Uterus (tissue), 4 donors: Measurements from ENCODE around the gene CTCF. TPM values are rescaled to one million over a fixed set of nuclear protein-coding genes. Genes with fewer than 3 reads are reported as not detected.

Experiments used
- DNase-seq, 2 donors: peaks; one replicate each; pipeline ENCODE4 v3.0.0-alpha.2; 2019 to 2020
- H3K27ac ChIP-seq, 2 donors: fragments of 200-600 bp; sonication (generic); 1 replicate in 1 of 2; 2 replicates in 1 of 2; pipeline ENCODE4 v1.5.1; 2016 to 2018
- H3K27me3 ChIP-seq, 2 donors: fragments of 200-600 bp; sonication (generic); one replicate each; pipeline ENCODE4 v1.5.1; 2018 to 2019; ENCODE audit warnings: control low read depth in 1 of 2
- H3K36me3 ChIP-seq, 2 donors: fragments of 200-600 bp; sonication (generic); one replicate each; pipeline ENCODE4 v1.5.1; 2019; ENCODE audit warnings: control low read depth in 1 of 2
- H3K4me1 ChIP-seq, 2 donors: fragments of 200-600 bp; sonication (generic); one replicate each; pipeline ENCODE4 v1.5.1; 2018 to 2019; ENCODE audit warnings: control low read depth in 1 of 2
- H3K4me3 ChIP-seq, 2 donors: fragments of 200-600 bp; sonication (generic); 1 replicate in 1 of 2; 2 replicates in 1 of 2; pipeline ENCODE4 v1.5.1; 2018 to 2019; ENCODE audit warnings: mild to moderate bottlenecking in 1 of 2
- H3K9me3 ChIP-seq, 2 donors: fragments of 200-600 bp; sonication (generic); one replicate each; pipeline ENCODE4 v1.5.1; 2019; ENCODE audit warnings: control low read depth in 1 of 2
- CTCF ChIP-seq, 4 experiments: fragments of 200-600 bp in 2 of 4; fragments of 450-650 bp in 2 of 4; sonication (generic) in 2 of 4; IDR thresholded peaks; one replicate each; pipeline ENCODE4 v1.5.1; 2016 to 2019; ENCODE audit warnings: antibody characterized with exemption in 4 of 4, mild to moderate bottlenecking in 2 of 4, moderate library complexity in 1 of 4
- POLR2A ChIP-seq, 2 donors: fragments of 450-650 bp; IDR thresholded peaks; one replicate each; pipeline ENCODE4 v1.6.1; 2016; ENCODE audit warnings: antibody characterized with exemption in 2 of 2, mild to moderate bottlenecking in 1 of 2, moderate library complexity in 1 of 2
- intact Hi-C: fragments of 100-400 bp; cut with DNase I; formaldehyde crosslinking; loops from one replicate; pipeline ENCODE4 v1.15.1; 2023; ENCODE audit warnings: low total_unique reads
- total RNA-seq, 4 donors: library from RNA; depleted of rRNA in 3 of 4; stranded (reverse); fragments of >200 nt in 3 of 4; gene quantifications; one replicate each; pipeline versions ENCODE4 v1.1.0 to v1.2.4, GENCODE V29; 2014 to 2023
- donor health status: DM: yes; HTN: yes; CAD: no.

CTCF gene
- total RNA-seq, 4 donors from 2014 or later: 24.8 to 54.1 (median 43.7) TPM

- Histone ChIP-seq H3K4me1 (peaks cover 8 to 11% of the 10 kb centered on the region in 2 donors), H3K4me3 (peak overlapping the region; percentile 67 to 92), H3K27ac (peak overlapping the region; percentile 97 to 99), H3K27me3 (no peaks in the 10 kb centered on the region), H3K36me3 (no peaks in the 10 kb centered on the region), H3K9me3 (no peaks in the 10 kb centered on the region)
- intact Hi-C loops: no loop called here
- DNase-seq: peak in 1 of 2 donors; percentile 23
- no peak for TF ChIP-seq POLR2A (IDR thresholded peaks at IDR 0.05)
- TF ChIP-seq CTCF (IDR thresholded peaks at IDR 0.05): no peak
Measured at GRCh38 chr16:67561501-67561823, 864 bp upstream of the CTCF start.

- Histone ChIP-seq H3K27ac (peak overlapping the region; percentile 97 to 99), H3K4me3 (peak overlapping the region; percentile 67 to 92), H3K4me1 (peaks cover 8 to 11% of the 10 kb centered on the region in 2 donors), H3K27me3 (no peaks in the 10 kb centered on the region), H3K9me3 (no peaks in the 10 kb centered on the region), H3K36me3 (no peaks in the 10 kb centered on the region)
- peak; percentile 95 to 96 for DNase-seq
- intact Hi-C loops: no loop called here
- TF ChIP-seq POLR2A (IDR thresholded peaks at IDR 0.05) (peak; percentile 39 to 61), CTCF (IDR thresholded peaks at IDR 0.05) (peak in 2 of 4 experiments; percentile 7 to 14)
Measured at GRCh38 chr16:67561824-67562525, 351 bp upstream of the CTCF start.

GRCh38 chr16:67562918-67563707 is 787 bp downstream of the CTCF start:
- intact Hi-C loops: no loop called here
- TF ChIP-seq CTCF (IDR thresholded peaks at IDR 0.05) (peak in 3 of 4 experiments; percentile 14 to 36 (median 19)), POLR2A (IDR thresholded peaks at IDR 0.05) (peak in 1 of 2 donors; percentile 35)
- Histone ChIP-seq H3K4me3 (peak overlapping the region; percentile 67 to 92), H3K4me1 (peaks cover 8 to 11% of the 10 kb centered on the region in 2 donors), H3K27me3 (no peaks in the 10 kb centered on the region), H3K36me3 (no peaks in the 10 kb centered on the region), H3K9me3 (no peaks in the 10 kb centered on the region), H3K27ac (peak overlapping the region; percentile 97 to 99)
- peak; percentile 57 to 61 for DNase-seq

- no peaks in the 10 kb centered on the region for H3K27me3 ChIP-seq
- peak; percentile 48 to 71 for DNase-seq
- peak overlapping the region; percentile 97 to 99 for H3K27ac ChIP-seq
- intact Hi-C loops: no loop called here
- peak overlapping the region; percentile 67 to 92 for H3K4me3 ChIP-seq
- H3K9me3 ChIP-seq: no peaks in the 10 kb centered on the region
- TF ChIP-seq CTCF (IDR thresholded peaks at IDR 0.05): no peak
- no peak for TF ChIP-seq POLR2A (IDR thresholded peaks at IDR 0.05)
- no peaks in the 10 kb centered on the region for H3K36me3 ChIP-seq
- peaks cover 8 to 11% of the 10 kb centered on the region in 2 donors for H3K4me1 ChIP-seq
Measured at GRCh38 chr16:67563708-67564468, 1.6 kb downstream of the CTCF start.
